ENCODE measurements around the gene KRT10.
"Not testable (repeated sequence)": the region's sequence is repeated elsewhere in the genome, so short reads cannot be mapped to it uniquely, and the experiment has no call there.

The KRT10 gene

GRCh38 chr17:40822132-40822812 is at the start of gene KRT10:
KRT10 (minus strand) TSS chr17:40822614; CDS start chr17:40822585, 29 bp downstream.
- no peak for DNase-seq

GRCh38 chr17:40871316-40871715 is 48.9 kb upstream of the KRT10 start:
- no peak for DNase-seq

- DNase-seq = no peak
These were observed 47.7 kb upstream of the KRT10 start for GRCh38 chr17:40870136-40870535.

- DNase-seq = no peak
These were observed 44.4 kb upstream of the KRT10 start, which contains the start of gene KRT12 for GRCh38 chr17:40866838-40867237. KRT12 (minus strand) TSS chr17:40867223; CDS start chr17:40867186, 37 bp downstream.

- no peak for DNase-seq
These were observed 42.4 kb upstream of the KRT10 start for GRCh38 chr17:40864661-40865390.

GRCh38 chr17:40862985-40863733 is 40.7 kb upstream of the KRT10 start:
- DNase-seq = no peak

- DNase-seq = no peak
These were observed 37.1 kb upstream of the KRT10 start for GRCh38 chr17:40859536-40859935.

- not testable (repeated sequence) for DNase-seq
These were observed 36.3 kb upstream of the KRT10 start for GRCh38 chr17:40858667-40859066.

GRCh38 chr17:40857535-40857934 is 35.1 kb upstream of the KRT10 start:
- DNase-seq = no peak

GRCh38 chr17:40854175-40854814 is 31.9 kb upstream of the KRT10 start:
- DNase-seq = no peak

- DNase-seq = no peak
These were observed 29.9 kb upstream of the KRT10 start for GRCh38 chr17:40852364-40852763.

GRCh38 chr17:40850293-40850972 is 28.0 kb upstream of the KRT10 start:
- DNase-seq = no peak

GRCh38 chr17:40849723-40850122 is 27.3 kb upstream of the KRT10 start:
- DNase-seq = no peak

- DNase-seq = no peak
These were observed 26.3 kb upstream of the KRT10 start for GRCh38 chr17:40848583-40849235.

GRCh38 chr17:40846515-40847144 is 24.2 kb upstream of the KRT10 start:
- no peak for DNase-seq

- no peak for DNase-seq
These were observed 22.3 kb upstream of the KRT10 start for GRCh38 chr17:40844671-40845107.

GRCh38 chr17:40843242-40843641 is 20.8 kb upstream of the KRT10 start:
- DNase-seq = no peak

- no peak for DNase-seq
These were observed 18.8 kb upstream of the KRT10 start for GRCh38 chr17:40841246-40841645.

GRCh38 chr17:40839194-40839593 is 16.8 kb upstream of the KRT10 start:
- DNase-seq = no peak

GRCh38 chr17:40836020-40836419 is 13.6 kb upstream of the KRT10 start:
- DNase-seq = no peak

- DNase-seq = no peak
These were observed 11.5 kb upstream of the KRT10 start for GRCh38 chr17:40833882-40834281.

Measured in GDM1 (cell line).